HCT116 (cell line): ENCODE measurements around the gene SNX1. TPM values are rescaled to one million over a fixed set of nuclear protein-coding genes. Genes with fewer than 3 reads are reported as not detected.

Experiments used
- ATAC-seq: fragments of 200-7000 bp; cut with Tn5 transposase; 2 replicates; pipeline ENCODE4 v1.9.1; 2020; ENCODE audit warnings: mild to moderate bottlenecking, moderate library complexity
- BruUV-seq: library from RNA; stranded (reverse); fragments of 400-500 nt; replicated peaks from 2 replicates; lab custom pipeline; 2021; lab: Mats Ljungman, UMichigan
- CTCF ChIA-PET: fragments of 300-600 bp; sonication (Branson Sonifier 250); formaldehyde crosslinking; loops from one replicate; lab custom pipeline; 2021; ENCODE audit warnings: antibody characterized with exemption; lab: Charles Lee
- POLR2A ChIA-PET: fragments of 300-600, 350-600 bp; sonication (Branson Sonifier 250); formaldehyde crosslinking; loops from one replicate; lab custom pipeline; 2021; ENCODE audit warnings: antibody characterized with exemption; lab: Charles Lee
- RAD21 ChIA-PET, 2 experiments: fragments of 300-600 bp; sonication (Branson Sonifier 250); formaldehyde crosslinking; loops; one replicate each; lab custom pipeline; 2023; ENCODE audit warnings: low total read pairs in 2 of 2; ENCODE audit not compliant: uncharacterized antibody in 2 of 2, unreplicated experiment in 2 of 2, low non-redundant PET in 1 of 2; lab: Charles Lee
- DNase-seq: peaks from one replicate; pipeline ENCODE4 v3.0.0-alpha.2; 2010; ENCODE audit warnings: low read depth, low spot score
- H2AFZ ChIP-seq: fragments of 200-600 bp; shearing (Covaris generic), sonication (generic); 2 replicates; pipeline ENCODE4 v1.6.1; 2017; ENCODE audit warnings: low read depth, mixed run types, mixed read lengths, antibody characterized with exemption, low read length; ENCODE audit not compliant: poor library complexity, severe bottlenecking
- H3K27ac ChIP-seq: 2 replicates; pipeline ENCODE4 v1.5.1; 2012; ENCODE audit warnings: low read depth, low read length
- H3K27me3 ChIP-seq: fragments of 200-600 bp; sonication (generic); 2 replicates; pipeline ENCODE4 v1.6.1; 2016; ENCODE audit warnings: mixed run types, low read length, mixed read lengths; ENCODE audit not compliant: insufficient read depth
- H3K36me3 ChIP-seq, 2 experiments: fragments of 200-500 bp in 1 of 2; fragments of 200-600 bp in 1 of 2; sonication (Bioruptor generic) in 1 of 2; sonication (generic) in 1 of 2; 2 replicates each; pipeline versions ENCODE4 v1.5.1 to v1.6.1; 2014 to 2016; ENCODE audit warnings: low read length in 2 of 2, inconsistent platforms in 1 of 2, mixed read lengths in 1 of 2, mixed run types in 1 of 2; ENCODE audit not compliant: insufficient read depth in 2 of 2, control insufficient read depth in 1 of 2
- H3K4me1 ChIP-seq, 2 experiments: fragments of 200-600 bp in 1 of 2; sonication (generic) in 1 of 2; 2 replicates each; pipeline versions ENCODE4 v1.5.1 to v1.6.1; 2012 to 2017; ENCODE audit warnings: low read length in 2 of 2, inconsistent platforms in 1 of 2, mild to moderate bottlenecking in 1 of 2, mixed read lengths in 1 of 2, mixed run types in 1 of 2, moderate library complexity in 1 of 2; ENCODE audit not compliant: insufficient read depth in 2 of 2, control insufficient read depth in 1 of 2
- H3K4me2 ChIP-seq: fragments of 200-600 bp; sonication (generic); 2 replicates; pipeline ENCODE4 v1.6.1; 2017; ENCODE audit warnings: mixed run types, low read length, mixed read lengths
- H3K4me3 ChIP-seq, 2 experiments: fragments of 200-600 bp in 1 of 2; sonication (generic) in 1 of 2; replicated peaks in 1 of 2; 2 replicates each; pipeline ENCODE4 v1.5.1; 2011 to 2016; ENCODE audit warnings: low read length in 2 of 2, control low read depth in 1 of 2, low read depth in 1 of 2, mild to moderate bottlenecking in 1 of 2, mixed read lengths in 1 of 2, mixed run types in 1 of 2
- H3K79me2 ChIP-seq: fragments of 200-600 bp; sonication (generic); 2 replicates; pipeline ENCODE4 v1.6.1; 2017; ENCODE audit warnings: mild to moderate bottlenecking, mixed run types, low read length, moderate library complexity, mixed read lengths; ENCODE audit not compliant: insufficient read depth
- H3K9ac ChIP-seq: fragments of 200-600 bp; sonication (generic); 2 replicates; pipeline ENCODE4 v1.6.1; 2016; ENCODE audit warnings: low read length, mixed read lengths
- H3K9me2 ChIP-seq: fragments of 200-600 bp; sonication (generic), shearing (Covaris generic); 2 replicates; pipeline ENCODE4 v1.6.1; 2017; ENCODE audit warnings: mixed run types, mild to moderate bottlenecking, moderate library complexity; ENCODE audit not compliant: insufficient read depth
- H3K9me3 ChIP-seq, 2 experiments: fragments of 200-500 bp in 1 of 2; fragments of 200-600 bp in 1 of 2; sonication (Bioruptor generic) in 1 of 2; sonication (generic) in 1 of 2; 2 replicates each; pipeline ENCODE4 v1.6.1; 2014 to 2017; ENCODE audit warnings: low read length in 2 of 2, mixed read lengths in 2 of 2, inconsistent platforms in 1 of 2, low read depth in 1 of 2, mild to moderate bottlenecking in 1 of 2, mixed run types in 1 of 2, moderate library complexity in 1 of 2; ENCODE audit not compliant: control insufficient read depth in 1 of 2, insufficient read depth in 1 of 2
- H4K20me1 ChIP-seq: fragments of 200-600 bp; sonication (generic), shearing (Covaris generic); 2 replicates; pipeline ENCODE4 v1.6.1; 2017; ENCODE audit warnings: mixed run types, mild to moderate bottlenecking, moderate library complexity; ENCODE audit not compliant: insufficient read depth
- CEBPB ChIP-seq: IDR thresholded peaks from 2 replicates; pipeline ENCODE4 v1.6.1; 2012; ENCODE audit warnings: low read depth
- EZH2 ChIP-seq: fragments of 200-600 bp; sonication (generic); IDR thresholded peaks from 2 replicates; pipeline ENCODE4 v1.6.1; 2017; ENCODE audit warnings: antibody characterized with exemption, mixed run types
- JUND ChIP-seq: IDR thresholded peaks from 2 replicates; pipeline ENCODE4 v1.6.1; 2012
- SP1 ChIP-seq: IDR thresholded peaks from 2 replicates; pipeline ENCODE4 v1.6.1; 2012; ENCODE audit warnings: low read depth
- TCF7L2 ChIP-seq: IDR thresholded peaks from 2 replicates; pipeline ENCODE4 v1.7.0; 2011; ENCODE audit warnings: borderline replicate concordance, inconsistent platforms; ENCODE audit not compliant: insufficient read depth, insufficient read length; ENCODE audit errors: extremely low read depth
- YY1 ChIP-seq: IDR thresholded peaks from 2 replicates; pipeline ENCODE4 v1.6.1; 2011; ENCODE audit warnings: low read length, low read depth, moderate library complexity, mild to moderate bottlenecking; ENCODE audit not compliant: insufficient replicate concordance; ENCODE audit errors: extremely low read depth
- ZNF274 ChIP-seq: fragments of 200-500 bp; sonication (Bioruptor generic); IDR thresholded peaks from 2 replicates; pipeline ENCODE4 v1.6.1; 2014; ENCODE audit warnings: mild to moderate bottlenecking, low read depth, low read length, inconsistent platforms
- intact Hi-C: fragments of 100-400 bp; cut with micrococcal nuclease; formaldehyde crosslinking; loops from 2 replicates; pipeline ENCODE4 v1.10.0; 2022
- total RNA-seq: library from RNA; stranded (reverse); gene quantifications from one replicate; pipeline ENCODE4 v1.2.1, GENCODE V29; 2021; ENCODE audit not compliant: unreplicated experiment
- TF ChIP-seq, protein P1 (sequence below): IDR thresholded peaks from 2 replicates; pipeline ENCODE4 v1.6.1; 2012; ENCODE audit warnings: low read depth
- TF ChIP-seq, protein P2 (sequence below): IDR thresholded peaks from 2 replicates; pipeline ENCODE4 v1.6.1; 2011; ENCODE audit warnings: mild to moderate bottlenecking, low read length, moderate library complexity; ENCODE audit not compliant: insufficient replicate concordance; ENCODE audit errors: extremely low read depth
- TF ChIP-seq, protein P3 (sequence below), 3 experiments: fragments of 200-600 bp in 1 of 3; sonication (generic) in 1 of 3; IDR thresholded peaks in 2 of 3; conservative IDR thresholded peaks in 1 of 3; 2 replicates each; pipeline ENCODE4 v1.5.1; 2012 to 2017; ENCODE audit warnings: low read depth in 2 of 3, low read length in 2 of 3, antibody characterized with exemption in 1 of 3, borderline replicate concordance in 1 of 3, control low read depth in 1 of 3, mild to moderate bottlenecking in 1 of 3, mixed read lengths in 1 of 3, mixed run types in 1 of 3, moderate library complexity in 1 of 3; ENCODE audit not compliant: insufficient read depth in 1 of 3

SNX1 gene
- total RNA-seq, 1 experiment from 2014 or later = 91.9 TPM

DNA sequence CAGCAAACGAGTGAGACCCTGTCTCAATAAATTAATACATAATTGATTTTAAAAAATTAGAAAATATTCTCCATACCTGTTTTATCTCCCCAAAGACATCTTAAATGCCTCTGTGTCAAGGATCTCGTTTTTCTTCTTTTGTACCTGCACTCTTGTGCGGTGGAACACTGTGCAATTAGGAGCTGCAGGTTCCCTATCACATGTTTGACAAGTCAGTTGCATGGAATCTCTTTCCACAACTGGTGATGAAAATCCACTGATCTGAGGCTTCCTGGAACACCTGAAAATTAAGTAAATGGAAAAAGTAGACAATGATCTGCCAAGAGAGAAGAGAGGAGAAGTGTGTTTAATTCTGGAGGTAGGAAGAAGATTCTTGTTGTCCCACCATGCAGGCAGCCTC is 52.8 kb downstream of the SNX1 start:
- H3K4me1 ChIP-seq = peaks cover 6 to 30% of the 10 kb centered on the region in 2 experiments
- no peaks in the 10 kb centered on the region for H4K20me1 ChIP-seq
- intact Hi-C loops = no loop called here
- CTCF ChIA-PET = no interaction called here
- no peak overlapping the region for H3K4me2 ChIP-seq
- no peak overlapping the region for H3K9ac ChIP-seq
- no peaks in the 10 kb centered on the region for H3K79me2 ChIP-seq
- RAD21 ChIA-PET = no interaction called here
- no peak overlapping the region for H2AFZ ChIP-seq
- no peaks in the 10 kb centered on the region for H3K9me2 ChIP-seq
- H3K27ac ChIP-seq = no peak overlapping the region
- no peaks in the 10 kb centered on the region; a peak in 1 of 4 replicates for H3K36me3 ChIP-seq
- no peaks in the 10 kb centered on the region for H3K9me3 ChIP-seq
- H3K4me3 ChIP-seq = no peak overlapping the region
- BruUV-seq = no TSS peak
- no peaks in the 10 kb centered on the region for H3K27me3 ChIP-seq
- ATAC-seq = no peak
- no peak for TF ChIP-seq CEBPB
- TF ChIP-seq YY1 = no peak
- TF ChIP-seq, protein P1, sequence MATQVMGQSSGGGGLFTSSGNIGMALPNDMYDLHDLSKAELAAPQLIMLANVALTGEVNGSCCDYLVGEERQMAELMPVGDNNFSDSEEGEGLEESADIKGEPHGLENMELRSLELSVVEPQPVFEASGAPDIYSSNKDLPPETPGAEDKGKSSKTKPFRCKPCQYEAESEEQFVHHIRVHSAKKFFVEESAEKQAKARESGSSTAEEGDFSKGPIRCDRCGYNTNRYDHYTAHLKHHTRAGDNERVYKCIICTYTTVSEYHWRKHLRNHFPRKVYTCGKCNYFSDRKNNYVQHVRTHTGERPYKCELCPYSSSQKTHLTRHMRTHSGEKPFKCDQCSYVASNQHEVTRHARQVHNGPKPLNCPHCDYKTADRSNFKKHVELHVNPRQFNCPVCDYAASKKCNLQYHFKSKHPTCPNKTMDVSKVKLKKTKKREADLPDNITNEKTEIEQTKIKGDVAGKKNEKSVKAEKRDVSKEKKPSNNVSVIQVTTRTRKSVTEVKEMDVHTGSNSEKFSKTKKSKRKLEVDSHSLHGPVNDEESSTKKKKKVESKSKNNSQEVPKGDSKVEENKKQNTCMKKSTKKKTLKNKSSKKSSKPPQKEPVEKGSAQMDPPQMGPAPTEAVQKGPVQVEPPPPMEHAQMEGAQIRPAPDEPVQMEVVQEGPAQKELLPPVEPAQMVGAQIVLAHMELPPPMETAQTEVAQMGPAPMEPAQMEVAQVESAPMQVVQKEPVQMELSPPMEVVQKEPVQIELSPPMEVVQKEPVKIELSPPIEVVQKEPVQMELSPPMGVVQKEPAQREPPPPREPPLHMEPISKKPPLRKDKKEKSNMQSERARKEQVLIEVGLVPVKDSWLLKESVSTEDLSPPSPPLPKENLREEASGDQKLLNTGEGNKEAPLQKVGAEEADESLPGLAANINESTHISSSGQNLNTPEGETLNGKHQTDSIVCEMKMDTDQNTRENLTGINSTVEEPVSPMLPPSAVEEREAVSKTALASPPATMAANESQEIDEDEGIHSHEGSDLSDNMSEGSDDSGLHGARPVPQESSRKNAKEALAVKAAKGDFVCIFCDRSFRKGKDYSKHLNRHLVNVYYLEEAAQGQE = no peak
- TF ChIP-seq, protein P2, sequence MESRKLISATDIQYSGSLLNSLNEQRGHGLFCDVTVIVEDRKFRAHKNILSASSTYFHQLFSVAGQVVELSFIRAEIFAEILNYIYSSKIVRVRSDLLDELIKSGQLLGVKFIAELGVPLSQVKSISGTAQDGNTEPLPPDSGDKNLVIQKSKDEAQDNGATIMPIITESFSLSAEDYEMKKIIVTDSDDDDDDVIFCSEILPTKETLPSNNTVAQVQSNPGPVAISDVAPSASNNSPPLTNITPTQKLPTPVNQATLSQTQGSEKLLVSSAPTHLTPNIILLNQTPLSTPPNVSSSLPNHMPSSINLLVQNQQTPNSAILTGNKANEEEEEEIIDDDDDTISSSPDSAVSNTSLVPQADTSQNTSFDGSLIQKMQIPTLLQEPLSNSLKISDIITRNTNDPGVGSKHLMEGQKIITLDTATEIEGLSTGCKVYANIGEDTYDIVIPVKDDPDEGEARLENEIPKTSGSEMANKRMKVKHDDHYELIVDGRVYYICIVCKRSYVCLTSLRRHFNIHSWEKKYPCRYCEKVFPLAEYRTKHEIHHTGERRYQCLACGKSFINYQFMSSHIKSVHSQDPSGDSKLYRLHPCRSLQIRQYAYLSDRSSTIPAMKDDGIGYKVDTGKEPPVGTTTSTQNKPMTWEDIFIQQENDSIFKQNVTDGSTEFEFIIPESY = no peak
- no peak for TF ChIP-seq EZH2
- TF ChIP-seq, protein P3, sequence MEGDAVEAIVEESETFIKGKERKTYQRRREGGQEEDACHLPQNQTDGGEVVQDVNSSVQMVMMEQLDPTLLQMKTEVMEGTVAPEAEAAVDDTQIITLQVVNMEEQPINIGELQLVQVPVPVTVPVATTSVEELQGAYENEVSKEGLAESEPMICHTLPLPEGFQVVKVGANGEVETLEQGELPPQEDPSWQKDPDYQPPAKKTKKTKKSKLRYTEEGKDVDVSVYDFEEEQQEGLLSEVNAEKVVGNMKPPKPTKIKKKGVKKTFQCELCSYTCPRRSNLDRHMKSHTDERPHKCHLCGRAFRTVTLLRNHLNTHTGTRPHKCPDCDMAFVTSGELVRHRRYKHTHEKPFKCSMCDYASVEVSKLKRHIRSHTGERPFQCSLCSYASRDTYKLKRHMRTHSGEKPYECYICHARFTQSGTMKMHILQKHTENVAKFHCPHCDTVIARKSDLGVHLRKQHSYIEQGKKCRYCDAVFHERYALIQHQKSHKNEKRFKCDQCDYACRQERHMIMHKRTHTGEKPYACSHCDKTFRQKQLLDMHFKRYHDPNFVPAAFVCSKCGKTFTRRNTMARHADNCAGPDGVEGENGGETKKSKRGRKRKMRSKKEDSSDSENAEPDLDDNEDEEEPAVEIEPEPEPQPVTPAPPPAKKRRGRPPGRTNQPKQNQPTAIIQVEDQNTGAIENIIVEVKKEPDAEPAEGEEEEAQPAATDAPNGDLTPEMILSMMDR (IDR thresholded peaks at IDR 0.05 in 2 of 3, conservative IDR thresholded peaks at IDR 0.05 in 1 of 3; ENCODE audit: borderline replicate concordance in 1 of 3, insufficient read depth in 1 of 3, low read depth in 2 of 3, low read length in 2 of 3) = no peak
- TF ChIP-seq JUND = no peak
- TF ChIP-seq SP1 = no peak
- TF ChIP-seq ZNF274 = no peak
- TF ChIP-seq TCF7L2 = no peak
- POLR2A ChIA-PET = no interaction called here
- DNase-seq = no peak
